HEK293 (cell line): Measurements from ENCODE around the gene SDHAF1.

Experiments
- HIC1 ChIP-seq: fragments of 450-650 bp; formaldehyde crosslinking; IDR thresholded peaks from 2 replicates; pipeline ENCODE4 v1.5.1; 2016; ENCODE audit warnings: missing biosample characterization, missing genetic modification characterization
- MZF1 ChIP-seq: fragments of 450-650 bp; formaldehyde crosslinking; IDR thresholded peaks from 2 replicates; pipeline ENCODE4 v1.5.1; 2017; ENCODE audit warnings: missing biosample characterization, missing genetic modification characterization, borderline replicate concordance
- PRDM4 ChIP-seq: fragments of 450-650 bp; formaldehyde crosslinking; IDR thresholded peaks from 2 replicates; pipeline ENCODE4 v1.5.1; 2017; ENCODE audit warnings: missing biosample characterization, missing genetic modification characterization
- SCRT2 ChIP-seq: fragments of 450-650 bp; formaldehyde crosslinking; IDR thresholded peaks from 2 replicates; pipeline ENCODE4 v1.5.1; 2016; ENCODE audit warnings: missing biosample characterization, missing genetic modification characterization
- SP7 ChIP-seq: fragments of 450-650 bp; formaldehyde crosslinking; IDR thresholded peaks from 2 replicates; pipeline ENCODE4 v1.5.1; 2016; ENCODE audit warnings: missing biosample characterization, missing genetic modification characterization
- TSHZ1 ChIP-seq: fragments of 450-650 bp; formaldehyde crosslinking; IDR thresholded peaks from 2 replicates; pipeline ENCODE4 v1.5.1; 2016; ENCODE audit warnings: missing biosample characterization, missing genetic modification characterization, borderline replicate concordance
- YY2 ChIP-seq: fragments of 450-650 bp; formaldehyde crosslinking; IDR thresholded peaks from 2 replicates; pipeline ENCODE4 v1.5.1; 2016; ENCODE audit warnings: missing biosample characterization, missing genetic modification characterization
- ZEB2 ChIP-seq: fragments of 450-650 bp; formaldehyde crosslinking; IDR thresholded peaks from 2 replicates; pipeline ENCODE4 v1.5.1; 2016; ENCODE audit warnings: missing biosample characterization, missing genetic modification characterization
- ZNF133 ChIP-seq: fragments of 450-650 bp; formaldehyde crosslinking; IDR thresholded peaks from 2 replicates; pipeline ENCODE4 v1.5.1; 2016; ENCODE audit warnings: missing biosample characterization, missing genetic modification characterization
- ZNF146 ChIP-seq: fragments of 450-650 bp; formaldehyde crosslinking; IDR thresholded peaks from 2 replicates; pipeline ENCODE4 v1.5.1; 2016; ENCODE audit warnings: missing biosample characterization, missing genetic modification characterization
- ZNF223 ChIP-seq: fragments of 450-650 bp; formaldehyde crosslinking; IDR thresholded peaks from 2 replicates; pipeline ENCODE4 v1.5.1; 2016; ENCODE audit warnings: missing biosample characterization, missing genetic modification characterization
- ZNF366 ChIP-seq: fragments of 450-650 bp; formaldehyde crosslinking; conservative IDR thresholded peaks from 2 replicates; pipeline ENCODE4 v1.5.1; 2016; ENCODE audit warnings: missing biosample characterization, missing genetic modification characterization
- ZNF404 ChIP-seq: fragments of 450-650 bp; formaldehyde crosslinking; IDR thresholded peaks from 2 replicates; pipeline ENCODE4 v1.5.1; 2017; ENCODE audit warnings: missing biosample characterization, missing genetic modification characterization
- ZNF48 ChIP-seq: fragments of 450-650 bp; formaldehyde crosslinking; IDR thresholded peaks from 2 replicates; pipeline ENCODE4 v1.5.1; 2016; ENCODE audit warnings: missing biosample characterization, missing genetic modification characterization
- ZNF488 ChIP-seq: fragments of 450-650 bp; formaldehyde crosslinking; IDR thresholded peaks from 2 replicates; pipeline ENCODE4 v1.5.1; 2016; ENCODE audit warnings: missing biosample characterization, missing genetic modification characterization
- ZNF549 ChIP-seq: fragments of 450-650 bp; IDR thresholded peaks from 2 replicates; pipeline ENCODE4 v1.5.1; 2018; ENCODE audit warnings: missing biosample characterization, missing genetic modification characterization, mild to moderate bottlenecking, inconsistent platforms, moderate library complexity
- ZNF558 ChIP-seq: fragments of 450-650 bp; formaldehyde crosslinking; IDR thresholded peaks from 2 replicates; pipeline ENCODE4 v1.5.1; 2016; ENCODE audit warnings: missing biosample characterization, missing genetic modification characterization
- ZNF596 ChIP-seq: fragments of 450-650 bp; IDR thresholded peaks from 2 replicates; pipeline ENCODE4 v1.5.0; 2018; ENCODE audit warnings: missing biosample characterization, mild to moderate bottlenecking, missing genetic modification characterization, moderate library complexity
- ZNF600 ChIP-seq: fragments of 450-650 bp; formaldehyde crosslinking; IDR thresholded peaks from 2 replicates; pipeline ENCODE4 v1.5.1; 2016; ENCODE audit warnings: missing biosample characterization, missing genetic modification characterization
- ZNF660 ChIP-seq: fragments of 450-650 bp; IDR thresholded peaks from 2 replicates; pipeline ENCODE4 v1.5.1; 2018; ENCODE audit warnings: missing biosample characterization, mild to moderate bottlenecking, missing genetic modification characterization
- ZNF677 ChIP-seq: fragments of 450-650 bp; IDR thresholded peaks from 2 replicates; pipeline ENCODE4 v1.5.0; 2018; ENCODE audit warnings: missing biosample characterization, mild to moderate bottlenecking, missing genetic modification characterization, moderate library complexity
- ZNF692 ChIP-seq: fragments of 450-650 bp; formaldehyde crosslinking; IDR thresholded peaks from 2 replicates; pipeline ENCODE4 v1.5.1; 2016; ENCODE audit warnings: missing biosample characterization, missing genetic modification characterization
- ZNF768 ChIP-seq: fragments of 450-650 bp; formaldehyde crosslinking; IDR thresholded peaks from 2 replicates; pipeline ENCODE4 v1.5.1; 2018; ENCODE audit warnings: missing biosample characterization, mild to moderate bottlenecking, missing genetic modification characterization
- ZSCAN16 ChIP-seq: fragments of 450-650 bp; formaldehyde crosslinking; IDR thresholded peaks from 2 replicates; pipeline ENCODE4 v1.5.1; 2016; ENCODE audit warnings: missing biosample characterization, missing genetic modification characterization
- ZXDB ChIP-seq: fragments of 450-650 bp; formaldehyde crosslinking; IDR thresholded peaks from 2 replicates; pipeline ENCODE4 v1.5.1; 2016; ENCODE audit warnings: missing biosample characterization, missing genetic modification characterization

Gene SDHAF1

GRCh38 chr19:35995048-35995993 is at the start of gene SDHAF1 (continued):
- TF ChIP-seq YY2 (tag by site-specific recombination) (peak; percentile 87), ZNF692 (tag by site-specific recombination) (peak; percentile 88), ZXDB (tag by site-specific recombination) (peak; percentile 81; the same call in 1 of the 2 replicates), ZEB2 (tag by site-specific recombination) (peak; percentile 91; the same call in 1 of the 2 replicates), ZNF600 (tag by site-specific recombination) (peak; percentile 95), HIC1 (tag by site-specific recombination) (peak; percentile 83), ZNF677 (tag by site-specific recombination) (0 out of 2 replicates have a peak, but pooled peaks have one; percentile 49), ZNF366 (tag by site-specific recombination) (peak; percentile 89), ZNF223 (tag by site-specific recombination) (peak; percentile 74; the same call in 1 of the 2 replicates), MZF1 (tag by site-specific recombination) (peak; percentile 59; the same call in 1 of the 2 replicates), ZNF558 (tag by site-specific recombination) (no peak), ZNF146 (tag by site-specific recombination) (peak; percentile 39), SP7 (tag by site-specific recombination) (peak; percentile 92), ZNF133 (tag by site-specific recombination) (no peak), ZNF488 (tag by site-specific recombination) (peak; percentile 21; the same call in 1 of the 2 replicates), ZNF768 (tag by site-specific recombination) (no peak; the same call in 1 of the 2 replicates), ZNF596 (0 out of 2 replicates have a peak, but pooled peaks have one; percentile 50), SCRT2 (tag by site-specific recombination) (peak; percentile 65; the same call in 1 of the 2 replicates), ZNF660 (tag by site-specific recombination) (peak; percentile 64), TSHZ1 (tag by site-specific recombination) (peak; percentile 5; the same call in 1 of the 2 replicates), ZNF404 (tag by site-specific recombination) (no peak), ZSCAN16 (tag by site-specific recombination) (peak; percentile 80; the same call in 1 of the 2 replicates), ZNF549 (tag by site-specific recombination) (no peak), ZNF48 (tag by site-specific recombination) (no peak), PRDM4 (tag by site-specific recombination) (peak; percentile 61)
